GM21526 (cell line): ENCODE measurements around the gene CPNE4.

Source experiments
- ATAC-seq: cut with Tn5 transposase; IDR thresholded peaks from one replicate; pipeline ENCODE4 v1.9.1; 2021; ENCODE audit warnings: moderate library complexity; ENCODE audit not compliant: unreplicated experiment, low FRiP score

CPNE4 gene

DNA sequence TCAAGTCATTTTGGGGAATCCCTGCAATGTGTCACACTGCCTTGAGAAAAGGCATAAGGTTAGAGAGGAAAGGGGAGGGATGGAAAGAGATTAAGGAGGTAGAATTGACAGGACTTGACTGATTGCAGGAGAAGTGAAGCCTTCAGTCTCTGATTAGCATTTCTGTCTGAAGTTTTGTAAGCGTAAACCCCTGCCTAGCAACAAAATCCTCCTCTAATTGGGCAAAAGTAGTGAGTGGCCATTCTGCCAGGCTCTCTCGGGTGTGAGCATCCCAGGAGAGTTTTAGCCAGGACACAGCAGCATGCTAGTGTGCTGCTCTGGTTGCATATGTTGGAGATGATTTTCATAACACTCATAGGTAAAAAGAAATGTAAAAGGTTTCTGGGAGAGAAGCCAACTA lies 415.0 kb downstream of the CPNE4 start:
- ATAC-seq, result no peak

DNA sequence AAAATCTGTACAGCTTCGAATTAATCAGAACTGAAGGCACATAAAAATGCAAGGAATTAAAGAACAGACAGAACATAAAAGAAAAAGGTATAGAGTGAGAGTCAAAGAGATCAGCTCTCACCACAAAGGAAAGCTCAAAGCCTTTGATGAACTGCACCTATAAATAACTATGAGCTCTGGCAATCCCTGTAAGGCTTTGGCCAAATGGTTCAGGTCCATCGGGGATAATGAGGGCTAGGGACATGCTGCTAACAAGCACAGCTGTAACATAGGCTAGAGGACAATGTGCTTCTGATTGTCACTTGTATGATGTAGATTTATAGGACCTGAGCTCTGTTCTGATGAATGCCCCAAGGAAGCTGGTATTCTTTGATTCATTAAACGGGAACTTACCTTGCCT lies 418.1 kb downstream of the CPNE4 start:
- no peak for ATAC-seq

DNA sequence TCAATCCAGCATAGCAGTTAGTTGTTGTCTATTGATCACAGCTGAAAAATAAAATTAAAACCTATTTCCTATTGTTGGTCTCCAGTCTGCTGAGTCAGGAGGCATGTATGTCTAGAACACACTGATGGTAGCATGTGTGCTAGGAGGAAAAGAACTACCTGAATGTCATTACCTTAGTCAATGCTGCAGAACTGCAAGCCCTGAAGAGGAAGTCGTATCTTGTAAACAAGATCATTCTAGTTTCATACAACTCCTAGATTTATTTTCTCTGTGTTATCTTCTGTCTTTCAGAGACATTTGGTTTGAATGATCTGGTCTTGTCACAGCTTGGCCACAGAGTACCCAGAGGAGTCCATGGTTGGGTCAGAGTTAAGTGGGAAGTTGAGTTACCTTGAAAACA lies 422.1 kb downstream of the CPNE4 start:
- no peak for ATAC-seq

DNA sequence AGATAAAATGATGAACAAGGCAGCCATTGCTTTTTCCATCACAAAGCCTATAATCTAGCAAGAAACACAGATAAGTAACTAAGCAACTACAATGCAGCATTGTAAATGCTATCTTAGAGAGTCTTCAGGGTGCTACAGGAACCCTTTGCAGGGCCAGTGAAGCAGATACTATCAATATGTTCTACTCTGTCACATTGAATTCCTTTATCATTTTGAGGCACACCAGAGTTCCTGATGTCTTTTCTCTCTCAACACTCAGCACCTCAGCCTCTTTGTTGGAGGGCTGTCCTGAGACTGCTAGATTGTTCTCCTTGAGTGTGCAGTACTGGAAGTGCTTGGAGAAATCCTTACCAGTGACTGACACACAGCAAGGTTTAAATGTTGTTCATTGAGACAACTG lies 424.6 kb downstream of the CPNE4 start:
- no peak for ATAC-seq

DNA sequence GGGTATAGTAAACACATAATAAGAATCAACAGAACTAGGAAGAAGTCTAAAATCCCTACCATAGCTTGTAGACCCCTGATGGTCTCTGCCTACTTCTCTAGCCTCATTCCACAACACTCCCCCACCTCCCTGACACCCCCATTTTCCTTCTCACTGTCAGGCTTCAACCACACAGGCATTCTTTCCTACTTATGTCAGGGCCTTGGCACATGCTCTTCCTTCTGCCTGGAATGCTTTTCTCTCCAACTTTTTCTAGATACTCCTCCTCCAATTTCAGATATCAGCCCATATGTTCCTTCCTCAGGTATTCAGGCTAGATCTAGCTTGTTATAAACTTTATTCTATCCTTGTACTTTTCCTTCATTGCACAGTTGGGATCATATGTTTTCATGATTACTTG lies 426.1 kb downstream of the CPNE4 start:
- ATAC-seq, result no peak

DNA sequence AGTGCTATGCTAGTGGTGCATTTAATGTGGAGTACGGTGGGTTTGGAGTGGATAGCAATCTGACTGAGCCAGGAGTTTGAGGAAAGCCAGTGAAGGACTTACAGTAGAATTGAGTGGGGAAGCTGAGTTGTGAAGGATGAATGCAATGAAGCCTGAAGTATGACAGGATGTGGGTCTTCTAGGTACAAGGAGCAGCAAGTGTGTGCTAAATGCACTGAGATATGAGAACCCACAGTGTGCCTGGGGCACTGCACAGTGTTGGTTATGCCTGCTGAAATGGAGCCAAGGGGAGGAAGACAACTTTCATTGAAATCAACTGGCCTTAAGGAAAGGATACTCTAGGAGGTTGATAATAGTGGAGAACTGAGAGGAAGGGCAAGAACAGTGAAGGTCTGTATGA lies 426.5 kb downstream of the CPNE4 start:
- no peak for ATAC-seq

DNA sequence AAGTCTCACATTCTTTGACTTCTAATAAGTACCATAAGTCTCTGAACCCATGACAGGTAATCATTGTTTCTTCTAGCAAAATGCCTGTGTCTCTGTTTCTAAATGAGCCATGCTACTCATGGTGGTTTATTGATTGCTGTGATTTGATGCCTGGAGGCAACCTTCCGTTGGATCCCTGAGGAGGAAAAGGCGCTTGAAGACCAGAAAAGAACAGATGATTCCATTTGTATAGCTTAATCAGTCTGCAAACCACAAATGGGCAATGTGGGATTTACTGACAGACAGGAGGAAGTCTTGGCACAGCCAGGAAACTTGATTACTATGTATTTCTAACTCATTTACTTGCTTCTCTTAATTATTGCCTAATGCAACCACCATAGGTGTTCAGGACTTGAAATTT lies 428.9 kb downstream of the CPNE4 start:
- ATAC-seq, result no peak

DNA sequence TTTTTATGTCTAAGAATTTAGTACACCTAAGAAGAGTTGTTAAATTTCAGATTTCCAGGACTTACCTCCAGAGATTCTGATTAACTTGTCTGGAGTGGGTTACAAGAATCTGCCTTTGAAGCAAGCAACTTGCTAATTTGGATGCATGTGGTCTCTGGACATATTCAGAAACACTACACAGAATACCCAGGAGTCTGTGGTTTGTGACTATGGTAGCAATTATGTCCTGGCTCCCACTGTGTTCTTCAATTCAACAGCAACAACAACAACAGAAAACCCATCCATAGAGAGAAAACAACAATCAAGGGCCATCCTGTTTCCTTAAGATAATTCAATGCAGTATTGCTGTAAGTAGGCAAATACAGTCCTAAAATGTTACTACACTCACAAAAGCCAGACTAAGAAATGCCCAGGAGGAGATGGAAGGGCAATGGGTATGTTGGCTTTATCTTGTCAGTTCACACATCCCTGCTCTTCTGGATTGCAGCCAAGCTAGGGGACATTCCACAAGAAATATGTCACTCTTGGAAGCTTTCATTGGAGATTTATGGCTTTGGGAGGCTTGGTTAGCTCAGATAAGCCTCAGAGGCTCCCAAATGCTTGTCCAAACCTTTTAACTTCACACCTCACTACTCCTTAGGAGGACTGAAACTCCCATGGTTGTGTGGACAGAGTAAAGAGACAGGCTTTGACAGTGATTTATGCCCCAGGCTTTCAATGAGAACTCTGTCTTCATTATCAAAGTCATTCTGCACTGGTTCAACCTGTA lies 432.6 kb downstream of the CPNE4 start:
- no peak for ATAC-seq

DNA sequence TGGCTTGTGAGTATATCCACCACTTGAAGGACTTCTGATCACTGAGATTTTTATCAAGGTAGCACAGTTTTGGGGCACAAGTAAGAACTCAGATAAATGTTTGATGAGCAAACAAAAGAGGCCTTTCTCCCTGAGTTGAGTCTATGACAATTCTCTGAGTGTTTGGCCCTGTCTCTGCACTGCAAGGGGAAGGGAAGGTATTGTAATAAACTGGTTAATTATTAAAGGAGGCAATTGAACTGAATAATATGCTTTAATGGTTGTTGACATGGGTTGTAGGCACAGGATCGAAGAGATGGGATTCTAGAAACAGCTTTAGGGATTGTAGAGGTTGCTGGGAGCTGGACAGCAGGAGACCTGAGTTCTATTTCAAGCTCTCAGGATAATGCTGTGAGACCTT lies 437.0 kb downstream of the CPNE4 start:
- ATAC-seq, result no peak

DNA sequence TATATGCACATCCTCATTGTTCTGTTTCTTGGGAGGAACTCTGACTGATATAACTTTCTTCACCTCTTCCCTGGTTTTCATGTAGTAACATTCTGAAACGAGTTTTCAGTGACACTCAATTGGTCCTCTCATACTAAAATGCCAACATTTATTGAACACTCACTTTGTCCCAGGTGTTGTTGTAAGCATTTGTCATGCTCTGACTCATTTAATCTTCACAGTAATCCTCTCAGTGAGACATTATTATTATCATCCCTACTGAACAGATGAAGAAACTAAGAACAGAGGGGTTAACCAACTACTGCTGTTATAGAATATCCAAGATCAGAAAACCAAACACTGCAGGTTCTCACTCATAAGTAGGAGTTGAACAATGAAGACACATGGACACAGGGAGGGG lies 437.9 kb downstream of the CPNE4 start:
- no peak for ATAC-seq

DNA sequence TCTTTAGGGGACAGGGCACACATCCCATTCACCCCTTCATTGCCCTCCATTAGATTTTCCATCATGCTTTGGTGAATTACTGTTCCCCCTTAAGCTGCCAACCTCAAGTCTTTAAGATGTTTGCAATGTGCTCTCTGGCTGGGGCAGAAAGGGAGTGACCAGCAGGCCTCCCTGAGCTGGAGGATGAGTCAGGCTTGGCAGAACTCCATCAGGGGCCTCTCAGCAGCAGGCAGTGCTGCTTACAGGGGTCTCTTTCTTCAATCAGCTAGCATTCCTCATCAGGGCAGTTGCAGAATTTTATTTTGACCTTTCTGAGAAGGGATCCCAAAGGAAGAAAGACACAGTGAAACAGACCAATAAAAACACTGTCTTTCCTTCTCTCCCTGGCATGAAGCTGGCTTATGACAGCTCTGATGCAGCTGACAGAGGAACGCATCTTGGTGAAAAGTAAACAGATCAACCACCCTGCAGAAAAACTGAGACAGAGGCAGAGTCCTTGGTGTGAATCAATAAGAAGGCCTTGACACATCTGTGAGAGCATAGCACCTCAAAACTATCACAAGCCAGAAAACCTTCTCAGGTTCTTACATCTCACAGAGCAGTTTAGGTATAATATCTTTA lies 443.3 kb downstream of the CPNE4 start:
- no peak for ATAC-seq

DNA sequence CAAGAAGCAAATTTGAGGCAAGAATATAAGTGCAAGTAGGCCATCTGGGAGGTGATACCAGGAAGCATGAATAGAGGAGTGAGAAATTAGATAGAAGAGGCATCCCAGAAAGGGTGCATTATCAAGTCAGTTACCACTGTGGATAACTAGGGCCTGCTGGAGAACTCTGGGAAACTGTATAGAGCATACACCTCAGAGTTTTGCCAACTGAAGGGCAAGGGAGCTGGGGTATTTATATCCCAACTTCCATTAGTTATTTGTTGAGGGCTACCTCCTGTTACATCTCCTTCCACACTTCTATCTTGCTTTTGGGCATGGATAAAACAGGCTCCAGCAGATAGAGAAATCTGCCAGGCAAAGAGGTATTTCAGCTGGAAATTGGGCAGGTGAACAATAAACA lies 448.5 kb downstream of the CPNE4 start:
- no peak for ATAC-seq

DNA sequence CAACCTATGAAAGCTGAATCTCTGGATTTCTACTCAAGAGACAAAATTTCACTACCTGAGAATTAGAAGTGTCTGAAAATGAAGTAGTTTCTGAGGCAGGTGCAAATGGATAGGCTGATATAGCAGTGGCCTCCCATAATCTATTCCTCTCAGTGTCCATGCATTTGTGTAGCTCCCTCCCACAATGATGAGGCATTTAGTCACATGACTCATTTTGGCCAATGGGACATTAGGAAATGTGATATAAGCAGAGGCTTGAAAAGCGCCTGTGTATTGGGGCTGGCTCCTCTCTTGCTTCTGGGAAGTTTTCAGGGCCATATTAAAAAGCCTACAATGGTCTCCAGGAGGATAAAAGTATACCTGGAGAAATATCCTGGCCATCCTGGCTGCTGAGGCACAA lies 452.4 kb downstream of the CPNE4 start:
- ATAC-seq, result no peak

DNA sequence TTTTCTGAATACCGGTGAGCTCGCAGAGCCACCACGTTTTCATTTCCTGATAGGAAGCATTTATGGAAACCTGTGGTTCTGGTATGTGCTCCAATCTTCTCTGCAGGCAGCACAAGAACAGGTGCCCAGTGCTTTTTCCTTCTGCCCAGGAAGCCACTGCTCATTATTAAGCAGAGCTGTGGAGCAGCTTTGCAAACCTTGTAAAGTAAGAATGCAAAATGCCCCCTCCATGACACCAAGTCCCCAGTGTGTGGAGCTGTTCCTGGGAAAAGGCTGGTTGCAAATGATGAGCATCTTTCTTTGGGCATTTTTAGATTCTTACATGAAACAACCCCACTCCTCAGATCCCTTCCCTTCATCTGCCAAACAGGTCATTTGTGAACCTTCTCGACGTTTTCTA lies 466.4 kb downstream of the CPNE4 start:
- ATAC-seq, result no peak

DNA sequence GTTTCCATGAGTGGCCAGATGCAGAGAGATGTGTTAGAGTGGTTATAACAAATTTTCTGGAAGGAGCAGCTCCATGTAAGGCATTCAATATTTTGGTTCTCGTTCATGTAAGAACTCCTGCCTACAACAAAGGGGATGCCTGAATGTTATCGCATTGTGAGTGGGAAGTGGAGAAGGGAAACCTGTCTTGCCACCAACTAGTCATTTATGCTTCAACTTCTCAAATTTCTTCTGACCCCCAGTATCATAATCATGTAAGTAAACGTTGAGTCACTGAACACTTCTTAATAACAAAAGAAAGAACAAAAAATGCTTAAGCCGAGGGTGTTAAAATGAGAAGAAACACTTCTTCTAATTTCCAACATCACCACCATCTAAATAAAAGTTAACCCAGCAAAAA lies 470.0 kb downstream of the CPNE4 start:
- no peak for ATAC-seq

DNA sequence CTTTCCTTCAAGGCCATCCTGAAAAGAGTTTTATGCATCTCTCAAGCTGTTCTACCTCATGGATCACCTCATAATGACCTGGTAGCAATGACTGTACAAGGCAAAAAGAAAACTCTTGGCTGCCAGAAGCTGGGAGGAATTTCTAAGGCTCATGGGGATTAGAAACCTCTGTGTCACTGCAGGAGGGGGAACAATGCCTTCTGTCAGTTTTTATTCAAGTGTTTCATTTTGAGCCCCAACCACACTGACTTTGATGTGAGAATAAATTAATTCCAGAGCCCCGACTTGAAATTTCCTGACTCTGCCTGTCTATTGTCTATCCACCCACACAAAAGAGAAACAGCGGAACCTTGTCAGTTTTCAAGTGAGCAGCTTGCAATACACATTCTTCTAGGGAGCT lies 473.3 kb downstream of the CPNE4 start:
- ATAC-seq, result no peak

DNA sequence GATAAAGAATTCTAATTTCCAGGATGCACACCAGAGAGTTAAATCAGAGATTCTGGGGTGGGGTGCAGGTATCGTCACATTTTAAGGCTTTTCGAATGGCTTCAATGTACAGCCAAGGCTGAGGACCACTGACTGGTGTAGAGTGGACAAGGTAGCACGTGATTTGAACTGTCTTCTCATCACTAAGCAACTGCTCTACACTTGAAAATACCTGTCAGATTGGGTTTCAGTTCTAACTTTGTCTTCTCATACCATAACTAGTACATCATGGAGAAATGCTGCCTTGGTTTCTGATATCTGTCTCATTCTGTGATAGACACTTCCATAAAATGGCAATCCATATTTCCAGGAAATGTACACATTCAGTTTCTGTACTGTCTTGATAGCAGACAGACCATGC lies 474.0 kb downstream of the CPNE4 start:
- ATAC-seq, result no peak

DNA sequence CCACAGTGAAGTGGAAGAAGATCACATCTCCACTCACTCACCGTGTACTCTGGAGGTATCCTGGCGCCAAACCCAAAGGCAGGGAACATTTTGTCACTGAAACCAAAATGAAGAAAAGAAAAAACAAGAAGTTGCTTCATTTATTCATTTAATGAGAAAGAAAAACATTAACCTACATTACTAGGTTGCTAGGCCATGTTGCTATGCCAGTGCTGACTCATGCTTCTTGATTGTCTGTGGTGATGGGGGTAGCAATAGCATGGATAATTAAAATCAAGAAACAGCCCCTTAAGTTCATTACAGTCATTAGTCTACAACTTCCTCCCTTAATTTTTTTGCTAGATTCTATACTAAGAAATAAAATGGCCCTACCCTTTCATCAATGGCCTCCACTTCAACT lies 479.4 kb downstream of the CPNE4 start:
- ATAC-seq, result no peak

DNA sequence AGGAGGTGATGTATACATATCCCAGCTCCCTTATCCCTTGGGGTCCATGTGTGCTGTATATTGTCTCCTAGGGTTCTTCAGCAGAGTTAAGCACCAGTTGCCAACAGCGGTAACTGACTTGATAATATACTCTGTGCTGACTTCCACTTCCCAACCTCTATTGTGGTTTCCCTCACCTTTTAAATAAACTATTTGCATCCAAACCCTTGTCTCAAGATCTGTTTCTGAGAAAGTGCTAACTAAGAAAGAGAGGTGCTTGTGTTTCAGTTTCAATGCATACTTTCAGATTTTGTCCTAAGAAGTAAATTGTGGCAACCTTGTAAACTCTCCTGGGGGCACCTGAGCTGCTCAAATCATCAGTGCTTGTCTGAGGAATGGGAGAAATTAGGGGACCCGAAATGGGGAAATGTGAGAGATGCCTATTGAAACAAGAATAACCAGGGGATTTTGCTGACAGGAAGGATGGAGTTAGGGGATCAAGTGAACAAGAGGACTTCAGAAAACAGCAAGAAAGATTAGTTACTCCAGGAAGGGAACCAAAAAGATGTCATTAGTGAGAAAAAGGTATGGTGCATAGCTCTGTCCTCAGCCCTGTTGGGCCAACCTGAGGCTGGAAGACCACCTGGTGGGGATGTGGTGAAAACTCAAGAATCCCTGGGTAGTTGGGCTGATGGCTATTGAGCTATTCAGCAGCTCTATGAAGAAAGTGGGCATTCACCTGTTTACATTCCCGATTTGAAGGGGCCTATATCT lies 481.1 kb downstream of the CPNE4 start:
- ATAC-seq, result peak; percentile 98

DNA sequence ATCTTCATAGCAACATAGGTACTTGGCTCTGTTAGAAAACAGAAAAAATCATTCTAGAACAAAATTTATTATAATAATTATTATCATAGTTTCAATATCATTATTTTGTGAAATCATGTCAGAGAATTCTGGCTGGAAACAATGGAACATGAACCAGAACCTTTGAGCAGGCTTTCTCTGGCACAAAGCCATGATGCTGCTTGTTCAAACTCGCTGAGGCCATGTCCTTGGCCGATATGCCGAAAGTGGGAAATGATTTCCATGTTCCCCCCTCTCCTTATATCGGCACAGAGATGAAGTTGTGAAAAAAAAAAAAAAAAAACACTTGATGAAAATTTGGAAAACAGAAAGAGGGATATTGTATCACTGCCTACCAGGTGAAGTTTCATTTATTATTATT lies 483.1 kb downstream of the CPNE4 start:
- ATAC-seq, result no peak

DNA sequence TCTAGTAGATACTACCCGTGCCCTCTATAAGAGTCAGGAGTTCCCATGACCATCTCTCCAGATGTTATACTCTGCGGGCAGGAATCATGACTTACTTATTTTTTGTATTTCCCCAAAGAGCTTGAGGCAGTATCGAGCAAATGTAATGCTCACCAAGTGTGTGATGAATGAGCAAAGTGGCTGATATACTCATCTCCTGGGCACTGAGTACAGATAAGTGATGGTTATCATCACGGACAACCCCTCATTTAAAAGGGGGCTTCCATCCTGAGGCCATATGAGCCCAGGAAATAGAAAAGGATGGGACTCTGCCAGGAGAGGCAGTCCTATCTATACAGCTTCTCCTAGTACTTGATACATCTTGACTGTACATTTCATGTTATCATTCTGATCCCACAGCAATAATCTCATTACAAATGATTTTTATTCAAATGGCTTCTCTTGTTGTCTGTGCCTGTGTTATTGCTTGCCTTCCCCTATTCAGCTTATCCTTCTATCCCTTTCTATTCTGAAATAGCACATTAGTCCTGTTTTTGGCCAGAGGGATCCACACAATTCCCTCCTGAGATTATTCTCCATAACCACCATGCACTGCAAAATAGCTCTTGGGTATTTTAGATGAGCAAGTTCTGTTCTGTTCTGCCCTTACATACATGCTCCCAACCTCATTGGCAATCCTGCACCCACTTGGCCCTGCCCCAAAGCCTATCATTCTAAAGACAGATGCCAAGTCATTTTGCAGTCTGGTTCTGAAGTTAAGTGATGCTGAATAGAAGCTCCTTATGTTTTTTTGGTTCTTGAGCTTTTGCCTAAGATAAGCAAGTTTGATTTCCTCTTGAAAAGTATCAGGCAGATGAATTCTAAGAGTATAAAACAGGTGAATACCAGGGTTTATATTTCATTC lies 484.0 kb downstream of the CPNE4 start:
- ATAC-seq, result no peak
